ENCODE data around the gene ABR. TPM values are rescaled to one million over a fixed set of nuclear protein-coding genes. Genes with fewer than 3 reads are reported as not detected.

The ABR gene
- total RNA-seq, 1 donor from 2014 or later = 70.9 TPM

GRCh38 chr17:1146561-1147265, 33.1 kb downstream of the ABR start:
- Mint-ChIP-seq H3K27ac (ENCODE audit: unreplicated experiment) (no peak overlapping the region), H3K9me3 (ENCODE audit: unreplicated experiment) (no peaks in the 10 kb centered on the region), H3K4me3 (ENCODE audit: unreplicated experiment) (no peak overlapping the region), H3K4me1 (ENCODE audit: low read depth, unreplicated experiment) (peaks cover 3% of the 10 kb centered on the region), H3K36me3 (ENCODE audit: low read depth, unreplicated experiment) (peaks cover 7% of the 10 kb centered on the region), H3K27me3 (ENCODE audit: low read depth, unreplicated experiment) (no peaks in the 10 kb centered on the region)
- no peaks in the 10 kb centered on the region for H3K36me3 ChIP-seq (ENCODE audit: insufficient read depth, low read length)
- no peak for FAIRE-seq
- H3K27me3 ChIP-seq (ENCODE audit: insufficient read depth, low read length) = no peaks in the 10 kb centered on the region
- H3K79me2 ChIP-seq (ENCODE audit: insufficient read depth, low read length) = peaks cover 3% of the 10 kb centered on the region
- no peak for TF ChIP-seq EZH2 (IDR thresholded peaks at IDR 0.05; ENCODE audit: insufficient read depth, low read length)
- TF ChIP-seq CTCF (IDR thresholded peaks at IDR 0.05; ENCODE audit: insufficient read depth, low read depth, low read length) = no peak
- no peak for DNase-seq (ENCODE audit: low read depth)
- no peak overlapping the region for H3K27ac ChIP-seq (ENCODE audit: low read depth, low read length)
- H4K20me1 ChIP-seq (ENCODE audit: insufficient read depth, low read length) = peaks cover 49% of the 10 kb centered on the region
- H3K9ac ChIP-seq (ENCODE audit: low read length) = no peak overlapping the region
- no peak overlapping the region for H2AFZ ChIP-seq (ENCODE audit: low read depth, low read length)
- no peaks in the 10 kb centered on the region for H3K9me3 ChIP-seq (ENCODE audit: insufficient read depth, low read depth, low read length)
- H3K4me2 ChIP-seq (ENCODE audit: low read length) = no peak overlapping the region
- H3K4me3 ChIP-seq (ENCODE audit: insufficient read depth, low read depth, low read length) = no peak overlapping the region
- no peaks in the 10 kb centered on the region for H3K4me1 ChIP-seq (ENCODE audit: insufficient read depth, low read length)

DNA sequence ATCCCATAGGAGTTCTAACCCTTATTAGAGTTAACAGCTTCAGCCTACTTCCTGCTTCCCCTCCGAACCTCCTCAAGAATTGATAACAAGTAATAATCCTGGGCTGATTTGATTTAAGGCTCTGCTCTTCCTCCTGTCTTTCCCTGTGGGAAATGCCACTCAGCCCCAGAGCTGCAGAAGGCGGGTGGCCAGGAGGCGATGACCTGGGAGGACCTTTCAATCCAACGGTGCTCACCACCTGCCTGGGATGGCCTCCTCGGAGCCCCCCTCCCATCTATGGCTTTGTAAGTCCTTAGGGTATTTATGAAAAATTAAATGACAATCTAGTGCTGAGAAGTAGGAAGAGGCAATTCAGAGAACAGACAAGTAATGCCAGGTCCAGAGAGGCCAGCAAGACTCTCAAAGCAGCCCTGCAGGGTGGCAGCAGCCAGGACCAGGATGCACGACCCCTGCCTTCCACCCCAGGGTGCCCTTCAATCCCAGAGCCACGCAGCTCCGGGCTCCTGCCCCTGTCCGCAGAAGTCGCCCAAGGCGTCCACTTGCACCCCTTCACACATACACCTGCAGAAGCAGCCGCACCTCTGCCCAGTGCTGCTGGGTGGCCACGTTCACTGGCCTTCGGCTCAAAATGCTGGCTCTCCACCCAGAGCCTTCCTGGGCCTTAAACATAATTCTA, 34.3 kb downstream of the ABR start:
- H3K27me3 Mint-ChIP-seq (ENCODE audit: low read depth, unreplicated experiment) = peaks cover 2% of the 10 kb centered on the region

More for the DNA sequence above, 34.3 kb downstream of the ABR start:
- no peak overlapping the region for H3K9ac ChIP-seq (ENCODE audit: low read length)
- H3K79me2 ChIP-seq (ENCODE audit: insufficient read depth, low read length) = peaks cover 3% of the 10 kb centered on the region
- H2AFZ ChIP-seq (ENCODE audit: low read depth, low read length) = no peak overlapping the region
- no peak for FAIRE-seq
- no peak overlapping the region for H3K27ac ChIP-seq (ENCODE audit: low read depth, low read length)
- no peaks in the 10 kb centered on the region for H3K9me3 Mint-ChIP-seq (ENCODE audit: unreplicated experiment)
- peaks cover 10% of the 10 kb centered on the region for H3K36me3 Mint-ChIP-seq (ENCODE audit: low read depth, unreplicated experiment)
- no peaks in the 10 kb centered on the region for H3K36me3 ChIP-seq (ENCODE audit: insufficient read depth, low read length)
- H3K27ac Mint-ChIP-seq (ENCODE audit: unreplicated experiment) = peak overlapping the region; percentile 1
- no peak for DNase-seq (ENCODE audit: low read depth)
- peaks cover 44% of the 10 kb centered on the region for H4K20me1 ChIP-seq (ENCODE audit: insufficient read depth, low read length)
- H3K4me1 Mint-ChIP-seq (ENCODE audit: low read depth, unreplicated experiment) = peaks cover 5% of the 10 kb centered on the region
- H3K4me3 ChIP-seq (ENCODE audit: insufficient read depth, low read depth, low read length) = no peak overlapping the region
- no peak for TF ChIP-seq EZH2 (IDR thresholded peaks at IDR 0.05; ENCODE audit: insufficient read depth, low read length)
- TF ChIP-seq CTCF (IDR thresholded peaks at IDR 0.05; ENCODE audit: insufficient read depth, low read depth, low read length) = no peak
- no peaks in the 10 kb centered on the region for H3K4me1 ChIP-seq (ENCODE audit: insufficient read depth, low read length)
- no peaks in the 10 kb centered on the region for H3K9me3 ChIP-seq (ENCODE audit: insufficient read depth, low read depth, low read length)
- no peak overlapping the region for H3K4me2 ChIP-seq (ENCODE audit: low read length)
- H3K27me3 ChIP-seq (ENCODE audit: insufficient read depth, low read length) = peaks cover 2% of the 10 kb centered on the region
- H3K4me3 Mint-ChIP-seq (ENCODE audit: unreplicated experiment) = no peak overlapping the region

Measured in astrocyte (in vitro differentiated cells and primary cell).